HG02870 (cell line): ENCODE results near the gene TMEM203.
A peak's percentile ranks its signal among the peaks of the same experiment; 100 is the strongest.

Source experiments
- ATAC-seq: cut with Tn5 transposase; IDR thresholded peaks from one replicate; pipeline ENCODE4 v1.9.1; 2021; ENCODE audit warnings: mild to moderate bottlenecking, moderate library complexity; ENCODE audit not compliant: unreplicated experiment

Gene TMEM203

GRCh38 chr9:137198051-137198901, 7.2 kb downstream of the TMEM203 start:
- ATAC-seq: no peak

- ATAC-seq: no peak
These were observed 9.8 kb downstream of the TMEM203 start for GRCh38 chr9:137195525-137196220.

- ATAC-seq: no peak
These were observed 10.5 kb downstream of the TMEM203 start for GRCh38 chr9:137194909-137195308.

GRCh38 chr9:137194388-137194787, 11.1 kb downstream of the TMEM203 start:
- no peak for ATAC-seq

- ATAC-seq: no peak
These were observed 11.7 kb downstream of the TMEM203 start for GRCh38 chr9:137193771-137194170.

GRCh38 chr9:137192859-137193258, 12.6 kb downstream of the TMEM203 start:
- no peak for ATAC-seq

- ATAC-seq: no peak
These were observed 13.0 kb downstream of the TMEM203 start for GRCh38 chr9:137192448-137192780.

GRCh38 chr9:137191691-137192447, 13.6 kb downstream of the TMEM203 start:
- no peak for ATAC-seq

GRCh38 chr9:137191245-137191644, 14.2 kb downstream of the TMEM203 start:
- no peak for ATAC-seq

GRCh38 chr9:137190315-137190856, 15.1 kb downstream of the TMEM203 start:
- no peak for ATAC-seq

- ATAC-seq: no peak
These were observed 15.9 kb downstream of the TMEM203 start for GRCh38 chr9:137189297-137190295.

GRCh38 chr9:137188490-137189296, 16.8 kb downstream of the TMEM203 start, which contains the start of the genes ANAPC2 and SSNA1:
Gene ANAPC2, minus strand, starts transcription at chr9:137188560. Its CDS starts 28 bp downstream, at chr9:137188532.
Gene SSNA1, plus strand, starts transcription at chr9:137188676. Its CDS starts 51 bp downstream, at chr9:137188727.
- peak; percentile 71 for ATAC-seq

GRCh38 chr9:137188086-137188489, 17.4 kb downstream of the TMEM203 start:
- no peak for ATAC-seq

GRCh38 chr9:137187386-137187785, 18.1 kb downstream of the TMEM203 start:
- no peak for ATAC-seq

- no peak for ATAC-seq
These were observed 19.1 kb downstream of the TMEM203 start for GRCh38 chr9:137186385-137186784.

- no peak for ATAC-seq
These were observed 19.5 kb downstream of the TMEM203 start for GRCh38 chr9:137185921-137186320.

GRCh38 chr9:137184881-137185660, 20.4 kb downstream of the TMEM203 start:
- ATAC-seq: no peak

- ATAC-seq: no peak
These were observed 21.4 kb downstream of the TMEM203 start for GRCh38 chr9:137183980-137184595.
